ENCODE measurements around the gene AUTS2. TPM values are rescaled to one million over a fixed set of nuclear protein-coding genes. Genes with fewer than 3 reads are reported as not detected.

The AUTS2 gene
- total and polyA plus RNA-seq, 4 donors = 4.9 to 24.4 (median 7.0) TPM

GRCh38 chr7:70040970-70041766 lies 442.9 kb downstream of the AUTS2 start:
- Histone ChIP-seq H3K4me3 (ENCODE audit: low read depth in 1 of 3, low read length in 3 of 3) (no peak overlapping the region), H3K9me3 (ENCODE audit: control insufficient read depth in 4 of 4, low read length in 3 of 4) (no peaks in the 10 kb centered on the region), H3K27ac (ENCODE audit: low read depth in 1 of 2, low read length in 2 of 2) (no peak overlapping the region), H3K9ac (ENCODE audit: low read depth in 1 of 2, low read length in 2 of 2) (no peak overlapping the region), H3K4me1 (ENCODE audit: control insufficient read depth in 4 of 4, insufficient read depth in 4 of 4, low read length in 3 of 4) (no peaks in the 10 kb centered on the region), H3K36me3 (ENCODE audit: control insufficient read depth in 4 of 4, insufficient read depth in 3 of 4, low read depth in 1 of 4, low read length in 3 of 4) (no peaks in the 10 kb centered on the region), H3K27me3 (ENCODE audit: control insufficient read depth in 4 of 4, insufficient read depth in 4 of 4, low read length in 3 of 4) (no peaks in the 10 kb centered on the region)
- TF ChIP-seq ATF3 (IDR thresholded peaks at IDR 0.05) (no peak), GABPA (IDR thresholded peaks at IDR 0.05 in 1 of 2, conservative IDR thresholded peaks at IDR 0.05 in 1 of 2) (no peak), FOXA2 (IDR thresholded peaks at IDR 0.05) (no peak), YY1 (IDR thresholded peaks at IDR 0.05) (no peak), JUND (IDR thresholded peaks at IDR 0.05) (no peak), TAF1 (conservative IDR thresholded peaks at IDR 0.05) (no peak), HNF4A (conservative IDR thresholded peaks at IDR 0.05) (no peak), HNF4G (IDR thresholded peaks at IDR 0.05) (no peak), RAD21 (IDR thresholded peaks at IDR 0.05) (peak; percentile 75 to 78), NR2F2 (IDR thresholded peaks at IDR 0.05) (no peak), FOXA1 (IDR thresholded peaks at IDR 0.05) (no peak), RXRA (IDR thresholded peaks at IDR 0.05) (no peak), REST (IDR thresholded peaks at IDR 0.05) (no peak), EGR1 (IDR thresholded peaks at IDR 0.05; ENCODE audit: low read depth in 2 of 2) (no peak), CTCF (IDR thresholded peaks at IDR 0.05; ENCODE audit: low read depth, low read length, missing input control) (peak; percentile 32)
- TF ChIP-seq, protein P1, sequence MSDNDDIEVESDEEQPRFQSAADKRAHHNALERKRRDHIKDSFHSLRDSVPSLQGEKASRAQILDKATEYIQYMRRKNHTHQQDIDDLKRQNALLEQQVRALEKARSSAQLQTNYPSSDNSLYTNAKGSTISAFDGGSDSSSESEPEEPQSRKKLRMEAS (IDR thresholded peaks at IDR 0.05) = no peak
- TF ChIP-seq, protein P2, sequence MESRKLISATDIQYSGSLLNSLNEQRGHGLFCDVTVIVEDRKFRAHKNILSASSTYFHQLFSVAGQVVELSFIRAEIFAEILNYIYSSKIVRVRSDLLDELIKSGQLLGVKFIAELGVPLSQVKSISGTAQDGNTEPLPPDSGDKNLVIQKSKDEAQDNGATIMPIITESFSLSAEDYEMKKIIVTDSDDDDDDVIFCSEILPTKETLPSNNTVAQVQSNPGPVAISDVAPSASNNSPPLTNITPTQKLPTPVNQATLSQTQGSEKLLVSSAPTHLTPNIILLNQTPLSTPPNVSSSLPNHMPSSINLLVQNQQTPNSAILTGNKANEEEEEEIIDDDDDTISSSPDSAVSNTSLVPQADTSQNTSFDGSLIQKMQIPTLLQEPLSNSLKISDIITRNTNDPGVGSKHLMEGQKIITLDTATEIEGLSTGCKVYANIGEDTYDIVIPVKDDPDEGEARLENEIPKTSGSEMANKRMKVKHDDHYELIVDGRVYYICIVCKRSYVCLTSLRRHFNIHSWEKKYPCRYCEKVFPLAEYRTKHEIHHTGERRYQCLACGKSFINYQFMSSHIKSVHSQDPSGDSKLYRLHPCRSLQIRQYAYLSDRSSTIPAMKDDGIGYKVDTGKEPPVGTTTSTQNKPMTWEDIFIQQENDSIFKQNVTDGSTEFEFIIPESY (IDR thresholded peaks at IDR 0.05) = no peak
- DNase-seq (ENCODE audit: low spot score) = no peak
